IMR-90 (cell line): ENCODE measurements around the gene CLEC16A. TPM values are rescaled to one million over a fixed set of nuclear protein-coding genes. Genes with fewer than 3 reads are reported as not detected.

ENCODE experiments used
- ATAC-seq: fragments of 200-7000 bp; cut with Tn5 transposase; 2 replicates; pipeline ENCODE4 v1.9.1; 2020; ENCODE audit warnings: low read depth, mild to moderate bottlenecking, moderate library complexity
- BruUV-seq: library from RNA; stranded (reverse); fragments of 400-500 nt; replicated peaks from 2 replicates; lab custom pipeline; 2021; lab: Mats Ljungman, UMichigan
- CTCF ChIA-PET: fragments of 300-600 bp; formaldehyde crosslinking; extraction: SDS; loops from one replicate; lab custom pipeline; 2021; ENCODE audit warnings: antibody characterized with exemption; lab: Yijun Ruan, JAX
- POLR2A ChIA-PET: fragments of 300-600 bp; sonication (Branson Sonifier 250); formaldehyde crosslinking; loops from one replicate; lab custom pipeline; 2022; ENCODE audit warnings: antibody characterized with exemption; ENCODE audit not compliant: unreplicated experiment; lab: Charles Lee
- DNase-seq: peaks from one replicate; pipeline ENCODE4 v3.0.0; 2013
- H2AFZ ChIP-seq: replicated peaks from 2 replicates; pipeline ENCODE3; 2013; ENCODE audit warnings: low read length, mild to moderate bottlenecking; ENCODE audit not compliant: poor library complexity
- H2AK5ac ChIP-seq: 2 replicates; pipeline ENCODE4 v1.6.1; 2013; ENCODE audit warnings: low read depth, low read length, inconsistent platforms
- H2AK9ac ChIP-seq: replicated peaks from 2 replicates; pipeline ENCODE3; 2013; ENCODE audit warnings: mild to moderate bottlenecking, low read depth, low read length, moderate library complexity; ENCODE audit not compliant: poor library complexity
- H2BK120ac ChIP-seq: 2 replicates; pipeline ENCODE4 v1.6.1; 2013; ENCODE audit warnings: low read depth, low read length, inconsistent platforms
- H2BK15ac ChIP-seq: 3 replicates; pipeline ENCODE4 v1.6.1; 2013; ENCODE audit warnings: low read depth, low read length, inconsistent platforms
- H2BK20ac ChIP-seq: 2 replicates; pipeline ENCODE4 v1.6.1; 2013; ENCODE audit warnings: low read depth, mild to moderate bottlenecking, inconsistent platforms, low read length, moderate library complexity
- H2BK5ac ChIP-seq: 2 replicates; pipeline ENCODE4 v1.6.1; 2013; ENCODE audit warnings: mild to moderate bottlenecking, low read depth, low read length, inconsistent platforms; ENCODE audit not compliant: poor library complexity, severe bottlenecking
- H3K14ac ChIP-seq: replicated peaks from 2 replicates; pipeline ENCODE4 v1.6.1; 2013; ENCODE audit warnings: low read depth, low read length, inconsistent platforms
- H3K18ac ChIP-seq: 2 replicates; pipeline ENCODE4 v1.6.1; 2013; ENCODE audit warnings: low read depth, low read length, control low read depth
- H3K23ac ChIP-seq: 2 replicates; pipeline ENCODE4 v1.6.1; 2013; ENCODE audit warnings: low read depth, low read length, inconsistent platforms
- H3K27ac ChIP-seq: 2 replicates; pipeline ENCODE4 v1.5.1; 2013; ENCODE audit warnings: mild to moderate bottlenecking, control low read depth, low read length; ENCODE audit not compliant: insufficient read depth
- H3K27me3 ChIP-seq: 2 replicates; pipeline ENCODE4 v1.6.1; 2013; ENCODE audit warnings: low read length; ENCODE audit not compliant: control insufficient read depth, insufficient read depth
- H3K36me3 ChIP-seq: 2 replicates; pipeline ENCODE4 v1.6.1; 2013; ENCODE audit warnings: low read length, mixed read lengths; ENCODE audit not compliant: control insufficient read depth, insufficient read depth
- H3K4ac ChIP-seq: 2 replicates; pipeline ENCODE4 v1.6.1; 2013; ENCODE audit warnings: low read depth, low read length, inconsistent platforms
- H3K4me1 ChIP-seq: 2 replicates; pipeline ENCODE4 v1.6.1; 2013; ENCODE audit warnings: low read length, mixed read lengths; ENCODE audit not compliant: control insufficient read depth, insufficient read depth
- H3K4me2 ChIP-seq: 2 replicates; pipeline ENCODE4 v1.6.1; 2013; ENCODE audit warnings: low read depth, mild to moderate bottlenecking, control low read depth, low read length, moderate library complexity
- H3K4me3 ChIP-seq: 2 replicates; pipeline ENCODE4 v1.5.1; 2013; ENCODE audit warnings: low read depth, mild to moderate bottlenecking, control low read depth, low read length, moderate library complexity; ENCODE audit not compliant: insufficient read depth
- H3K56ac ChIP-seq: 2 replicates; pipeline ENCODE4 v1.6.1; 2013; ENCODE audit warnings: low read length, inconsistent platforms; ENCODE audit not compliant: insufficient read depth; ENCODE audit errors: extremely low read depth
- H3K79me1 ChIP-seq, 2 experiments: 2 replicates each; pipeline ENCODE4 v1.6.1; 2013; ENCODE audit warnings: low read length in 2 of 2, inconsistent platforms in 1 of 2, low read depth in 1 of 2
- H3K9ac ChIP-seq: 2 replicates; pipeline ENCODE4 v1.6.1; 2013; ENCODE audit warnings: low read depth, low read length, control low read depth
- H3K9me1 ChIP-seq: 2 replicates; pipeline ENCODE4 v1.6.1; 2013; ENCODE audit warnings: low read length, inconsistent platforms; ENCODE audit not compliant: insufficient read depth
- H3K9me3 ChIP-seq: 2 replicates; pipeline ENCODE4 v1.6.1; 2013; ENCODE audit warnings: low read length; ENCODE audit not compliant: control insufficient read depth, insufficient read depth
- H4K20me1 ChIP-seq: 2 replicates; pipeline ENCODE4 v1.6.1; 2013; ENCODE audit warnings: low read length, inconsistent platforms; ENCODE audit not compliant: insufficient read depth
- H4K5ac ChIP-seq: 2 replicates; pipeline ENCODE4 v1.6.1; 2013; ENCODE audit warnings: mild to moderate bottlenecking, low read depth, low read length, control low read depth
- H4K8ac ChIP-seq, 2 experiments: 2 replicates each; pipeline ENCODE4 v1.6.1; 2013; ENCODE audit warnings: low read depth in 2 of 2, low read length in 2 of 2, control low read depth in 1 of 2, inconsistent platforms in 1 of 2
- H4K91ac ChIP-seq: 2 replicates; pipeline ENCODE4 v1.6.1; 2013; ENCODE audit warnings: low read depth, low read length, inconsistent platforms; ENCODE audit not compliant: insufficient read depth
- BHLHE40 ChIP-seq: fragments of 150-350 bp; IDR thresholded peaks from 2 replicates; pipeline ENCODE4 v1.6.1; 2016; ENCODE audit warnings: mild to moderate bottlenecking, low read depth, low read length
- CEBPB ChIP-seq: IDR thresholded peaks from 2 replicates; pipeline ENCODE4 v1.6.1; 2012; ENCODE audit warnings: low read depth, low read length, improper control_type of control experiment
- CHD1 ChIP-seq: IDR thresholded peaks from 2 replicates; pipeline ENCODE4 v1.6.1; 2012; ENCODE audit warnings: low read depth, low read length, improper control_type of control experiment
- FOS ChIP-seq: fragments of 150-350 bp; IDR thresholded peaks from 2 replicates; pipeline ENCODE4 v1.6.1; 2016; ENCODE audit warnings: low read depth, low read length
- MAFK ChIP-seq: IDR thresholded peaks from 2 replicates; pipeline ENCODE4 v1.6.1; 2012; ENCODE audit warnings: low read depth, low read length, improper control_type of control experiment
- MAZ ChIP-seq: IDR thresholded peaks from 2 replicates; pipeline ENCODE4 v1.6.1; 2012; ENCODE audit warnings: low read depth, mild to moderate bottlenecking, low read length, improper control_type of control experiment, moderate library complexity, borderline replicate concordance
- MXI1 ChIP-seq: IDR thresholded peaks from 2 replicates; pipeline ENCODE4 v1.6.1; 2012; ENCODE audit warnings: low read depth, mild to moderate bottlenecking, low read length, moderate library complexity, borderline replicate concordance
- NFE2L2 ChIP-seq: fragments of 150-350 bp; IDR thresholded peaks from 2 replicates; pipeline ENCODE4 v1.6.1; 2016; ENCODE audit warnings: low read depth, mild to moderate bottlenecking, low read length
- POLR2A ChIP-seq: IDR thresholded peaks from 2 replicates; pipeline ENCODE4 v1.6.1; 2012; ENCODE audit warnings: mild to moderate bottlenecking, low read depth, low read length
- RAD21 ChIP-seq: IDR thresholded peaks from 2 replicates; pipeline ENCODE4 v1.6.1; 2012; ENCODE audit warnings: low read length, improper control_type of control experiment
- RCOR1 ChIP-seq: IDR thresholded peaks from 2 replicates; pipeline ENCODE4 v1.6.1; 2012; ENCODE audit warnings: mild to moderate bottlenecking, low read length, improper control_type of control experiment; ENCODE audit not compliant: insufficient replicate concordance
- RFX5 ChIP-seq: IDR thresholded peaks from 2 replicates; pipeline ENCODE4 v1.8.0; 2012; ENCODE audit warnings: low read depth, mild to moderate bottlenecking, low read length, moderate library complexity
- SMC3 ChIP-seq: fragments of 150-350 bp; IDR thresholded peaks from 2 replicates; pipeline ENCODE4 v1.6.1; 2016; ENCODE audit warnings: low read depth, mild to moderate bottlenecking, antibody characterized with exemption, low read length, moderate library complexity
- WGBS, 2 experiments: methylation state at CpG; one replicate each; pipeline versions ENCODE4 v1.1.5 to v1.1.7; 2013; ENCODE audit warnings: missing lambda C conversion rate in 2 of 2; ENCODE audit not compliant: insufficient read length in 1 of 2; ENCODE audit errors: extremely low coverage in 2 of 2; 5-methylcytosine and 5-hydroxymethylcytosine counted together
- dilution Hi-C: fragments of 300-500 bp; cut with HindIII; formaldehyde crosslinking; loops from one replicate; pipeline ENCODE4 v1.14.3; 2018; ENCODE audit warnings: low sequenced_read_pairs; ENCODE audit not compliant: unreplicated experiment
- in situ Hi-C: fragments of 300-500 bp; cut with MboI; formaldehyde crosslinking; loops from 3 replicates; pipeline ENCODE4 v1.14.3; 2019; ENCODE audit warnings: low sequenced_read_pairs, inconsistent platforms, mixed read lengths
- intact Hi-C: fragments of 100-400 bp; cut with micrococcal nuclease; formaldehyde crosslinking; loops from 2 replicates; pipeline ENCODE4 v1.10.0; 2022
- polyA plus RNA-seq, 3 experiments: library from polyadenylated mRNA; depleted of rRNA; stranded (reverse); fragments of >200 nt; gene quantifications; 2 replicates each; pipeline ENCODE4 v1.2.3, GENCODE V29; 2012; ENCODE audit warnings: low replicate concordance in 1 of 3
- total RNA-seq: library from RNA; depleted of rRNA; stranded (reverse); fragments of >200 nt; gene quantifications from 2 replicates; pipeline ENCODE4 v1.2.3, GENCODE V29; 2012
- TF ChIP-seq, protein P1 (sequence below): fragments of 150-350 bp; IDR thresholded peaks from 2 replicates; pipeline ENCODE4 v1.6.1; 2016; ENCODE audit warnings: low read depth, mild to moderate bottlenecking, low read length, moderate library complexity, borderline replicate concordance
- TF ChIP-seq, protein P2 (sequence below): conservative IDR thresholded peaks from 2 replicates; pipeline ENCODE4 v1.5.1; 2012; ENCODE audit warnings: mild to moderate bottlenecking, low read depth, low read length, improper control_type of control experiment
- TF ChIP-seq, protein P3 (sequence below): fragments of 150-350 bp; IDR thresholded peaks from 2 replicates; pipeline ENCODE4 v1.6.1; 2017; ENCODE audit warnings: mild to moderate bottlenecking, antibody characterized with exemption, low read length, low read depth

The CLEC16A gene
- total and polyA plus RNA-seq, 2 of the 4 experiments (the other 2 are of a cell fraction): 15.9 to 16.5 TPM

DNA sequence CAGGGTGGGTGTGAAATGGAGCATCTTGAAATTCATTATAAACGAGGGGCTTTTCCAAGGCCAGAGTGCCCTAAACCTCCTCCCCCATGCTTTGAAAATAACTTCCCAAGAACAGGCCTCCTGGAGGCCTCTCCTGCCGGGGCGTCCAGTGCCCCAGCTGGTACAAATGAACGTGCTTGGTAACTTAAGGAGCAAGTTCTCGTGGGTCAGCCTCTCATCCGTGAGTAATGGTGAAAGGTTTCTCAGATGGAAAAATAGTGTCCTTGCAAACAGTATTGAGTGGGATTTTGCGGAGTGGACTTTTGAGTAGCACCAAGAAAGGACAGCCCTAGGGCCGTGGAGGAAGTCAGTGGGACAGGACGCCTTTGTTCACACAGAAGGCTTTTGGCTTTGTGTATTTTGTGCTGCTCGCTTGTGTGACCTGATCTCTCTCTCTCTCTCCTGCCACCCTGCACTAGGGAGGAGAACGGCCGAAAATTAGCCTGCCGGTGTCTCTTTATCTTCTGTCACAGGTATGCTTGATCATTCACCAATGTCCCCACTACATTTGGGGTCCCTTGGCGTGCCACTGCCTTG, 34.6 kb downstream of the CLEC16A start:
- no peak overlapping the region for H3K23ac ChIP-seq
- no peak overlapping the region for H3K14ac ChIP-seq
- ChIA-PET POLR2A (interaction anchor here (0.5 kb wide), 1 partner anchor 111 kb away, joined by 5 read pairs; no protein-coding TSS in a partner anchor), CTCF (no interaction called here)
- no peak overlapping the region for H3K27ac ChIP-seq
- H3K4me3 ChIP-seq: no peak overlapping the region
- H3K4ac ChIP-seq: no peak overlapping the region
- ATAC-seq (no peak), DNase-seq (no peak)
- no peak overlapping the region for H2BK120ac ChIP-seq
- TF ChIP-seq BHLHE40: no peak
- TF ChIP-seq RAD21: no peak
- TF ChIP-seq FOS: no peak
- TF ChIP-seq POLR2A: no peak
- TF ChIP-seq, protein P1, sequence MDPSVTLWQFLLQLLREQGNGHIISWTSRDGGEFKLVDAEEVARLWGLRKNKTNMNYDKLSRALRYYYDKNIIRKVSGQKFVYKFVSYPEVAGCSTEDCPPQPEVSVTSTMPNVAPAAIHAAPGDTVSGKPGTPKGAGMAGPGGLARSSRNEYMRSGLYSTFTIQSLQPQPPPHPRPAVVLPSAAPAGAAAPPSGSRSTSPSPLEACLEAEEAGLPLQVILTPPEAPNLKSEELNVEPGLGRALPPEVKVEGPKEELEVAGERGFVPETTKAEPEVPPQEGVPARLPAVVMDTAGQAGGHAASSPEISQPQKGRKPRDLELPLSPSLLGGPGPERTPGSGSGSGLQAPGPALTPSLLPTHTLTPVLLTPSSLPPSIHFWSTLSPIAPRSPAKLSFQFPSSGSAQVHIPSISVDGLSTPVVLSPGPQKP: no peak
- TF ChIP-seq CEBPB: no peak
- TF ChIP-seq MAZ: no peak
- TF ChIP-seq MXI1: no peak
- TF ChIP-seq RFX5: no peak
- TF ChIP-seq CHD1: no peak
- no peak for TF ChIP-seq SMC3
- TF ChIP-seq, protein P2, sequence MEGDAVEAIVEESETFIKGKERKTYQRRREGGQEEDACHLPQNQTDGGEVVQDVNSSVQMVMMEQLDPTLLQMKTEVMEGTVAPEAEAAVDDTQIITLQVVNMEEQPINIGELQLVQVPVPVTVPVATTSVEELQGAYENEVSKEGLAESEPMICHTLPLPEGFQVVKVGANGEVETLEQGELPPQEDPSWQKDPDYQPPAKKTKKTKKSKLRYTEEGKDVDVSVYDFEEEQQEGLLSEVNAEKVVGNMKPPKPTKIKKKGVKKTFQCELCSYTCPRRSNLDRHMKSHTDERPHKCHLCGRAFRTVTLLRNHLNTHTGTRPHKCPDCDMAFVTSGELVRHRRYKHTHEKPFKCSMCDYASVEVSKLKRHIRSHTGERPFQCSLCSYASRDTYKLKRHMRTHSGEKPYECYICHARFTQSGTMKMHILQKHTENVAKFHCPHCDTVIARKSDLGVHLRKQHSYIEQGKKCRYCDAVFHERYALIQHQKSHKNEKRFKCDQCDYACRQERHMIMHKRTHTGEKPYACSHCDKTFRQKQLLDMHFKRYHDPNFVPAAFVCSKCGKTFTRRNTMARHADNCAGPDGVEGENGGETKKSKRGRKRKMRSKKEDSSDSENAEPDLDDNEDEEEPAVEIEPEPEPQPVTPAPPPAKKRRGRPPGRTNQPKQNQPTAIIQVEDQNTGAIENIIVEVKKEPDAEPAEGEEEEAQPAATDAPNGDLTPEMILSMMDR: no peak
- TF ChIP-seq NFE2L2: no peak
- TF ChIP-seq MAFK: no peak
- TF ChIP-seq, protein P3, sequence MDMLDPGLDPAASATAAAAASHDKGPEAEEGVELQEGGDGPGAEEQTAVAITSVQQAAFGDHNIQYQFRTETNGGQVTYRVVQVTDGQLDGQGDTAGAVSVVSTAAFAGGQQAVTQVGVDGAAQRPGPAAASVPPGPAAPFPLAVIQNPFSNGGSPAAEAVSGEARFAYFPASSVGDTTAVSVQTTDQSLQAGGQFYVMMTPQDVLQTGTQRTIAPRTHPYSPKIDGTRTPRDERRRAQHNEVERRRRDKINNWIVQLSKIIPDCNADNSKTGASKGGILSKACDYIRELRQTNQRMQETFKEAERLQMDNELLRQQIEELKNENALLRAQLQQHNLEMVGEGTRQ: no peak
- no peak for TF ChIP-seq RCOR1
- dilution Hi-C loops (no loop called here), in situ Hi-C loops (no loop called here), intact Hi-C loops (no loop called here)
- no peak overlapping the region for H2BK20ac ChIP-seq
- WGBS, 2 experiments: 90% methylated on average over 4 of the region's 14 CpGs; no CpG with 5 or more reads in 1 of the 2 experiments
- no peak overlapping the region; the same call in 1 of the 2 replicates for H3K18ac ChIP-seq
- no peaks in the 10 kb centered on the region for H3K27me3 ChIP-seq
- H3K4me1 ChIP-seq: peaks cover 11% of the 10 kb centered on the region
- BruUV-seq: no TSS peak
- no peaks in the 10 kb centered on the region for H4K20me1 ChIP-seq
- H2BK15ac ChIP-seq: no peak overlapping the region
- H2AK5ac ChIP-seq: no peak overlapping the region
- no peak overlapping the region for H3K4me2 ChIP-seq
- H4K91ac ChIP-seq: no peak overlapping the region; the same call in 1 of the 2 replicates
- peaks cover 20% of the 10 kb centered on the region for H3K36me3 ChIP-seq
- H2AK9ac ChIP-seq: no peak overlapping the region
- peaks cover 0 to 5% of the 10 kb centered on the region in 2 experiments; a peak in 1 of 4 replicates for H3K79me1 ChIP-seq
- H3K9me1 ChIP-seq: peaks cover 16% of the 10 kb centered on the region
- no peak overlapping the region for H4K5ac ChIP-seq
- no peak overlapping the region for H2BK5ac ChIP-seq
- no peaks in the 10 kb centered on the region for H3K9me3 ChIP-seq
- no peak overlapping the region for H4K8ac ChIP-seq
- no peak overlapping the region for H3K9ac ChIP-seq
- no peak overlapping the region for H3K56ac ChIP-seq
- H2AFZ ChIP-seq: no peak overlapping the region
